NOMO-1 (cell line): ENCODE results near the gene PI4K2B.
"Not testable (repeated sequence)": the region's sequence is repeated elsewhere in the genome, so short reads cannot be mapped to it uniquely, and the experiment has no call there.

Experiments
- DNase-seq, 2 experiments: peaks; one replicate each; lab custom pipeline; 2025; ENCODE audit not compliant: unreplicated experiment in 2 of 2; lab: John Stamatoyannopoulos, UW

PI4K2B gene

GRCh38 chr4:25233737-25234389 is at the start of gene PI4K2B:
PI4K2B (plus strand) TSS chr4:25234033; CDS start chr4:25234164, 131 bp downstream.
- DNase-seq: peak; percentile 79 to 96

GRCh38 chr4:25184056-25184455 is 49.8 kb upstream of the PI4K2B start:
- DNase-seq: no peak

- no peak for DNase-seq
Measured at GRCh38 chr4:25190407-25190806, 43.4 kb upstream of the PI4K2B start.

- DNase-seq: no peak
Measured at GRCh38 chr4:25198713-25199112, 35.1 kb upstream of the PI4K2B start.

- no peak for DNase-seq
Measured at GRCh38 chr4:25207997-25208396, 25.8 kb upstream of the PI4K2B start.

GRCh38 chr4:25209702-25210101 is 24.1 kb upstream of the PI4K2B start:
- DNase-seq: no peak

- DNase-seq: no peak
Measured at GRCh38 chr4:25211721-25212120, 22.1 kb upstream of the PI4K2B start.

GRCh38 chr4:25212822-25213221 is 21.0 kb upstream of the PI4K2B start:
- DNase-seq: no peak

GRCh38 chr4:25213347-25213979 is 20.4 kb upstream of the PI4K2B start:
- DNase-seq: no peak

GRCh38 chr4:25214750-25215149 is 19.1 kb upstream of the PI4K2B start:
- DNase-seq: not testable (repeated sequence)

- no peak for DNase-seq
Measured at GRCh38 chr4:25215511-25215910, 18.3 kb upstream of the PI4K2B start.

GRCh38 chr4:25221377-25221776 is 12.5 kb upstream of the PI4K2B start:
- DNase-seq: no peak

GRCh38 chr4:25223802-25224375 is 9.9 kb upstream of the PI4K2B start:
- DNase-seq: no peak

GRCh38 chr4:25229804-25230203 is 4.0 kb upstream of the PI4K2B start:
- DNase-seq: no peak

- DNase-seq: no peak
Measured at GRCh38 chr4:25233194-25233593, 639 bp upstream of the PI4K2B start.

GRCh38 chr4:25234390-25235370 is 847 bp downstream of the PI4K2B start:
- DNase-seq: peak; percentile 63 to 84

GRCh38 chr4:25235401-25235800 is 1.6 kb downstream of the PI4K2B start:
- DNase-seq: no peak

- not testable (repeated sequence) for DNase-seq
Measured at GRCh38 chr4:25236030-25236429, 2.2 kb downstream of the PI4K2B start.

GRCh38 chr4:25236971-25237370 is 3.1 kb downstream of the PI4K2B start:
- no peak for DNase-seq

- no peak for DNase-seq
Measured at GRCh38 chr4:25238052-25238451, 4.2 kb downstream of the PI4K2B start.

- not testable (repeated sequence) for DNase-seq
Measured at GRCh38 chr4:25239528-25239927, 5.7 kb downstream of the PI4K2B start.
